Endothelial cell of umbilical vein (primary cell): ENCODE measurements around the gene DOC2B. TPM values are rescaled to one million over a fixed set of nuclear protein-coding genes. Genes with fewer than 3 reads are reported as not detected.

Source experiments
- BruUV-seq: library from RNA; stranded (reverse); fragments of 400-500 nt; replicated peaks from 2 replicates; lab custom pipeline; 2021; lab: Mats Ljungman, UMichigan
- CTCF ChIA-PET: fragments of 300-600, 350-600 bp; sonication (Branson Sonifier 250); formaldehyde crosslinking; loops from one replicate; lab custom pipeline; 2021; ENCODE audit warnings: antibody characterized with exemption, inconsistent platforms; lab: Charles Lee
- POLR2A ChIA-PET: fragments of 300-600, 350-600 bp; sonication (Branson Sonifier 250); formaldehyde crosslinking; loops from one replicate; lab custom pipeline; 2021; ENCODE audit warnings: antibody characterized with exemption, inconsistent platforms; lab: Charles Lee
- DNase-seq: peaks from one replicate; pipeline ENCODE4 v3.0.0-alpha.2; 2011; ENCODE audit warnings: low read depth, low spot score
- FAIRE-seq: peaks from 2 replicates; lab custom pipeline; 2011; peaks lifted over from hg19 to GRCh38; lab: Jason Lieb, UNC
- H2AFZ ChIP-seq: 2 replicates; pipeline ENCODE4 v1.6.0; 2012; ENCODE audit warnings: low read depth, low read length, control low read depth, inconsistent platforms
- H3K27ac ChIP-seq: 2 replicates; pipeline ENCODE4 v1.5.1; 2011; ENCODE audit warnings: low read depth, mild to moderate bottlenecking, control low read depth, low read length, moderate library complexity; ENCODE audit not compliant: insufficient read depth
- H3K27me3 ChIP-seq, 2 experiments: 2 replicates each; pipeline versions ENCODE4 v1.6.0 to v1.6.1; 2011; ENCODE audit warnings: low read length in 2 of 2, mixed read lengths in 1 of 2; ENCODE audit not compliant: control insufficient read depth in 2 of 2, insufficient read depth in 2 of 2
- H3K36me3 ChIP-seq, 2 experiments: 2 replicates in 1 of 2; 3 replicates in 1 of 2; pipeline ENCODE4 v1.5.1; 2011; ENCODE audit warnings: low read length in 2 of 2, mild to moderate bottlenecking in 1 of 2, moderate library complexity in 1 of 2; ENCODE audit not compliant: control insufficient read depth in 2 of 2, insufficient read depth in 2 of 2; ENCODE audit errors: extremely low read depth in 1 of 2
- H3K4me1 ChIP-seq: 3 replicates; pipeline ENCODE4 v1.5.1; 2011; ENCODE audit warnings: mild to moderate bottlenecking, low read length; ENCODE audit not compliant: control insufficient read depth, insufficient read depth; ENCODE audit errors: extremely low read depth
- H3K4me2 ChIP-seq: 2 replicates; pipeline ENCODE4 v1.6.1; 2011; ENCODE audit warnings: low read length, control low read depth, mixed read lengths; ENCODE audit not compliant: insufficient read depth
- H3K4me3 ChIP-seq, 3 experiments: fragments of 200-600 bp in 1 of 3; sonication (generic), shearing (Covaris generic) in 1 of 3; replicated peaks in 1 of 3; 2 replicates each; pipeline ENCODE4 v1.5.1; 2011 to 2016; ENCODE audit warnings: control low read depth in 3 of 3, low read length in 3 of 3, mild to moderate bottlenecking in 2 of 3, inconsistent platforms in 1 of 3, low read depth in 1 of 3, moderate library complexity in 1 of 3; ENCODE audit not compliant: insufficient read depth in 1 of 3
- H3K79me2 ChIP-seq: 2 replicates; pipeline ENCODE4 v1.6.0; 2012; ENCODE audit warnings: low read length, inconsistent platforms; ENCODE audit not compliant: control insufficient read depth, insufficient read depth
- H3K9ac ChIP-seq: replicated peaks from 2 replicates; pipeline ENCODE3; 2011; ENCODE audit warnings: low read length, control low read depth; ENCODE audit not compliant: insufficient read depth; ENCODE audit errors: extremely low read depth
- H3K9me1 ChIP-seq: replicated peaks from 3 replicates; pipeline ENCODE4 v1.6.0; 2011; ENCODE audit warnings: mild to moderate bottlenecking, low read length; ENCODE audit not compliant: control insufficient read depth, insufficient read depth; ENCODE audit errors: extremely low read depth
- H3K9me3 ChIP-seq: replicated peaks from 2 replicates; pipeline ENCODE4 v1.5.1; 2012; ENCODE audit warnings: low read length, inconsistent platforms; ENCODE audit not compliant: control insufficient read depth, insufficient read depth
- H4K20me1 ChIP-seq: replicated peaks from 2 replicates; pipeline ENCODE3; 2011; ENCODE audit warnings: mild to moderate bottlenecking, low read length; ENCODE audit not compliant: control insufficient read depth, insufficient read depth; ENCODE audit errors: extremely low read depth
- EZH2 ChIP-seq: IDR thresholded peaks from 2 replicates; pipeline ENCODE4 v1.6.1; 2012; ENCODE audit warnings: borderline replicate concordance, low read depth, mild to moderate bottlenecking, moderate library complexity, low read length, inconsistent platforms; ENCODE audit not compliant: severe bottlenecking
- FOS ChIP-seq: IDR thresholded peaks from 2 replicates; pipeline ENCODE4 v1.6.1; 2011; ENCODE audit warnings: mild to moderate bottlenecking, low read length, moderate library complexity, borderline replicate concordance; ENCODE audit not compliant: insufficient read depth
- GATA2 ChIP-seq: IDR thresholded peaks from 2 replicates; pipeline ENCODE4 v1.7.0; 2011; ENCODE audit warnings: low read depth, mild to moderate bottlenecking, moderate library complexity, mixed read lengths, low read length; ENCODE audit not compliant: insufficient read length, insufficient read depth
- JUN ChIP-seq: IDR thresholded peaks from 2 replicates; pipeline ENCODE4 v1.6.1; 2011; ENCODE audit warnings: borderline replicate concordance, low read depth; ENCODE audit not compliant: insufficient read length, insufficient read depth
- MAX ChIP-seq: IDR thresholded peaks from 2 replicates; pipeline ENCODE4 v1.6.1; 2011; ENCODE audit not compliant: insufficient read depth, insufficient read length
- MYC ChIP-seq: IDR thresholded peaks from one replicate; pipeline ENCODE4 v1.6.1; 2011; ENCODE audit warnings: mild to moderate bottlenecking, low read depth, low read length
- POLR2A ChIP-seq: IDR thresholded peaks from 2 replicates; pipeline ENCODE4 v1.6.1; 2012; ENCODE audit warnings: low read depth, mild to moderate bottlenecking, control low read depth, low read length
- POLR2AphosphoS5 ChIP-seq: IDR thresholded peaks from 2 replicates; pipeline ENCODE4 v1.6.1; 2012; ENCODE audit warnings: low read depth, mild to moderate bottlenecking, control low read depth, low read length, moderate library complexity; ENCODE audit not compliant: insufficient read depth
- dilution Hi-C: fragments of 300-500 bp; cut with MboI; formaldehyde crosslinking; loops from one replicate; pipeline ENCODE4 v1.15.0; 2019; ENCODE audit warnings: low sequenced_read_pairs; ENCODE audit not compliant: extremely low pct_ligation_motif_present
- intact Hi-C: fragments of 100-400 bp; cut with micrococcal nuclease; formaldehyde crosslinking; loops from one replicate; pipeline ENCODE4 v1.10.0; 2022
- polyA plus RNA-seq, 4 experiments: library from polyadenylated mRNA; depleted of rRNA in 3 of 4; stranded (reverse) in 3 of 4; unstranded in 1 of 4; fragments of >200 nt; gene quantifications; 2 replicates each; pipeline versions ENCODE4 v1.2.1 to v1.2.3, GENCODE V29; 2011 to 2012; ENCODE audit warnings: missing spikeins in 1 of 4
- total RNA-seq: library from RNA; stranded (reverse); gene quantifications from 2 replicates; pipeline ENCODE4 v1.2.3, GENCODE V29; 2021
- TF ChIP-seq, protein P1 (sequence below), 2 donors: IDR thresholded peaks; 1 replicate in 1 of 2; 2 replicates in 1 of 2; pipeline ENCODE4 v1.5.1; 2011; ENCODE audit warnings: low read length in 2 of 2, mild to moderate bottlenecking in 2 of 2, moderate library complexity in 2 of 2, control low read depth in 1 of 2, inconsistent platforms in 1 of 2, low read depth in 1 of 2; ENCODE audit not compliant: insufficient read depth in 1 of 2; ENCODE audit errors: extremely low read depth in 1 of 2

DOC2B gene
- total and polyA plus RNA-seq, 2 donors (not counting 3 experiments of a cell fraction or from before 2014, with no cell fraction given) = 0.10 to 0.22 TPM

DNA sequence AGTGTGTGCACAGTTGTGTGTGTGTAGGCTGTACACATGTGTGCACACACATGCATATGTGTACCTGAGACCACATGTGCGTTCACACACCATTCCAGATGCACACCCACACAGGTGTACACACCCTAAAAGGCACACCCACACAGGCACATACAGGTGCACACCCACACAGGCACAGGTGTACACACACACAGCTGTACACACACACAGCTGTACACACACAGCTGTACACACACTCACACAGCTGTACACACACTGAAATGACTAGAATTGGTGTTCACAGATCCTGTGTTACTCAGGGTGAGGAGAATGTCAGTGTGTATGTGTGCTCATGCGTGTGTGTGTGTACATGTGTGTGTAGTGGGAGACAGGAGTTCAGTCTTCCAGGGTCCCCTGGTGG is 15.9 kb upstream of the DOC2B start:
- no peaks in the 10 kb centered on the region for H4K20me1 ChIP-seq
- no peak overlapping the region for H3K4me3 ChIP-seq
- no peak overlapping the region for H3K9ac ChIP-seq
- peaks cover 19% of the 10 kb centered on the region for H3K4me1 ChIP-seq
- no peaks in the 10 kb centered on the region for H3K27me3 ChIP-seq
- TF ChIP-seq JUN (no peak), POLR2AphosphoS5 (no peak), EZH2 (no peak), MAX (no peak), FOS (no peak), GATA2 (no peak), MYC (no peak), POLR2A (no peak)
- TF ChIP-seq, protein P1, sequence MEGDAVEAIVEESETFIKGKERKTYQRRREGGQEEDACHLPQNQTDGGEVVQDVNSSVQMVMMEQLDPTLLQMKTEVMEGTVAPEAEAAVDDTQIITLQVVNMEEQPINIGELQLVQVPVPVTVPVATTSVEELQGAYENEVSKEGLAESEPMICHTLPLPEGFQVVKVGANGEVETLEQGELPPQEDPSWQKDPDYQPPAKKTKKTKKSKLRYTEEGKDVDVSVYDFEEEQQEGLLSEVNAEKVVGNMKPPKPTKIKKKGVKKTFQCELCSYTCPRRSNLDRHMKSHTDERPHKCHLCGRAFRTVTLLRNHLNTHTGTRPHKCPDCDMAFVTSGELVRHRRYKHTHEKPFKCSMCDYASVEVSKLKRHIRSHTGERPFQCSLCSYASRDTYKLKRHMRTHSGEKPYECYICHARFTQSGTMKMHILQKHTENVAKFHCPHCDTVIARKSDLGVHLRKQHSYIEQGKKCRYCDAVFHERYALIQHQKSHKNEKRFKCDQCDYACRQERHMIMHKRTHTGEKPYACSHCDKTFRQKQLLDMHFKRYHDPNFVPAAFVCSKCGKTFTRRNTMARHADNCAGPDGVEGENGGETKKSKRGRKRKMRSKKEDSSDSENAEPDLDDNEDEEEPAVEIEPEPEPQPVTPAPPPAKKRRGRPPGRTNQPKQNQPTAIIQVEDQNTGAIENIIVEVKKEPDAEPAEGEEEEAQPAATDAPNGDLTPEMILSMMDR (IDR thresholded peaks at IDR 0.05; ENCODE audit: extremely low read depth in 1 of 2, insufficient read depth in 1 of 2, low read depth in 1 of 2, low read length in 2 of 2) = no peak
- H3K27ac ChIP-seq = no peak overlapping the region
- FAIRE-seq = no peak
- H3K79me2 ChIP-seq = no peaks in the 10 kb centered on the region
- no peaks in the 10 kb centered on the region for H3K9me3 ChIP-seq
- ChIA-PET POLR2A (no interaction called here), CTCF (no interaction called here)
- no peak overlapping the region for H3K4me2 ChIP-seq
- DNase-seq = no peak
- intact Hi-C loops (no loop called here), dilution Hi-C loops (no loop called here)
- H2AFZ ChIP-seq = no peak overlapping the region
- H3K36me3 ChIP-seq = no peaks in the 10 kb centered on the region
- no TSS peak for BruUV-seq
- no peaks in the 10 kb centered on the region for H3K9me1 ChIP-seq
